GM21423 (cell line): Measurements from ENCODE around the gene CIB4.

Experiments
- ATAC-seq: cut with Tn5 transposase; IDR thresholded peaks from one replicate; pipeline ENCODE4 v1.9.1; 2021; ENCODE audit warnings: mild to moderate bottlenecking, moderate library complexity; ENCODE audit not compliant: unreplicated experiment

CIB4 gene

DNA sequence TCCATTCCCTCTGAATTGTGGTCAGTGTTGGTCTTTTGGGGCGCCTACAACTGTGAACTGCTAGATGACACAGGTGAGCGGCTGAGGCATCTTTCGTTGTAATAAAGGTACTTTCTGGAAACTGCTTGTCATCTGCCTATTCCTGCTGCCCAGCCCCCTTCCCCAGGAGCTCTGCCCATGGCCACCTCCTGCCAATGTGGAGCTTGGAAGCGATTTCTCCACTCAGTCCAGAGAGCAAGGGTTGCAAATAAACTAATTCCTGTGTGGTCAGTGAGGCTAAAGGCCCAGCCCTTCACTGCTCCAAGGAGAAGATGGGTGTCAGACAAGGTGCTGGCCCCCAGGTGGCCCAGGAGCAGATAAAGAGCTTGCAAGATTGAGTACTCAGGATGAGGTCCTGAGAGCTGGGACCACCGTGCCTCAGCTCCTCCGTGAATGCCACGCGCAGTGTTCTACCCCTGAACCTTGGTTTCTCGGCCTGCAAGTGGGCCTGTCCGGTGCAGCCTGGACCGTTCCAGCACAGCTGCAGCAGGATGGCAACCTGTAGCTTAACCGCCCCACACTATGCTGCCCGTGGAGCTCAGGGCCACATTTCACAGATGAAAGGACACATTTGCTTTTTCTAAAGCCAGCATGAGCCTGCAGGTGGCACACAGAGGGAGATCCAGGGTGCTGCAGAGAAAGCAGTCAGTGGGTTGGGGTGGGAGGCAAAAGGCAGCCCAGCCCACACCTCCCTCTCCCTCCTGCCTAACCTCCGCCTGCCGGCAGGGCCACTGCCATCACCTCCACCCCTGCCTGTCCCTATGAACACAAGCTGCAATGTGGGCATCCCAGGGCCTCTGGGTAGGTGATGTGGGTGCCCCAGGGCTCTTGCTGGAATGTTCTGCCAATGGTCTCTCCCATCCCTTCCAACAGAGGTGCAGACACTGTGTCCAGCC is 84.6 kb downstream of the CIB4 start:
- ATAC-seq = no peak

DNA sequence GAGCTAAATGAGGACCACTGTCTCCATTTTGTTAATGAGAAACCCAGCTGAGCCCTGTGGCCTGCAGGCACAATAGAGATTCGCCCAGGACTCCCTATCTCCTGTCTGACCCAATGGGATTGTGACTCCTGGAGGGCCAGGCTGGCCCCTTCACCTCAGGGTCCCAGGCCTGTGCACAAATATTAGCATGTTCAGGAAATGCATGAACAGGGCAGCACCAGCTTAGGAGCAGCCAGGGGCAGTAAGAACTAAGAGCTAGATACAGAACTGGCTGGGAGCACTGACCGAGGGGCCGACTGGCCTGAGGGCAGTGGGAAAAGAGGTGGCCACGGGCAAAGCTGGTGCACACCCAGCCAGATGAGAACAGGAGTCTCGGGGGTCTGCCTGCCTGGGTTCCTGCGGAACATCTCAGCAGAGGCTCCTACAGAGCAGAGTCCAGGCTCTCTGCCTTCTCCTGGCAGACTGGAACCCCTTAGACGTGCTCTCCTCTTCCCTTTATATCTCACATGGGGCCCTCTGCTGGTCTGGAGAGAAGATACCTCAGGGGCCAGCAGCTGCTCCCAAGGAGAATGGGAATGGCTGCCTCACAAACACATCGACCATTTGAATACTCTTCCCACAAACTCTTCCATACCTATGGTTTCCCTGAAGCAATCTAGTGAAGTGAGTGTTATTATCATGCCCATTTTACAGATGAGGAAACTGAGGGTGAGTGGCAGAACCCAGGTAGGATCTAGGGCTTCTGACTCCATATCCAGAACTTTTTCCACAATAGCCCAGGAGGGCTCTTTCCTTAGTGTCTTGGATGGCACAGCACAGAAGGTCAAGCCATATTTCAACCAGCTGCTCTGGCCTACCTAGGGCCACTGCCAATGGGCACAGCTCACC is 85.7 kb downstream of the CIB4 start:
- ATAC-seq = no peak

GRCh38 chr2:26552641-26553374 is 88.4 kb downstream of the CIB4 start:
- ATAC-seq = no peak

- ATAC-seq = no peak
These were observed 90.7 kb downstream of the CIB4 start for GRCh38 chr2:26550276-26551015.

GRCh38 chr2:26542676-26543505 is 98.3 kb downstream of the CIB4 start:
- ATAC-seq = no peak

DNA sequence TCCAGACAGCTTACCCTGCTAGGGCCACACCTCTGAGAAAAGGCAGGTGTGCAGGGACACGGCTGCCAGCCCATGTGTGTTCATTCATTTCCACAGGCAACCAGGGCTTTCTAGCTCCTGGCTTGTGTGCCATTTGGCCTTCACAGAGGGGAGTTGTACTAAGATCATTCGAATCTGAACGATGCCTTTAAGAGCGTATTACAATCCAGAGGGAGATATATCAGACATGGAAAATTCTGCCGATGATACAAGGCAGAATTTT is 99.0 kb downstream of the CIB4 start:
- no peak for ATAC-seq

DNA sequence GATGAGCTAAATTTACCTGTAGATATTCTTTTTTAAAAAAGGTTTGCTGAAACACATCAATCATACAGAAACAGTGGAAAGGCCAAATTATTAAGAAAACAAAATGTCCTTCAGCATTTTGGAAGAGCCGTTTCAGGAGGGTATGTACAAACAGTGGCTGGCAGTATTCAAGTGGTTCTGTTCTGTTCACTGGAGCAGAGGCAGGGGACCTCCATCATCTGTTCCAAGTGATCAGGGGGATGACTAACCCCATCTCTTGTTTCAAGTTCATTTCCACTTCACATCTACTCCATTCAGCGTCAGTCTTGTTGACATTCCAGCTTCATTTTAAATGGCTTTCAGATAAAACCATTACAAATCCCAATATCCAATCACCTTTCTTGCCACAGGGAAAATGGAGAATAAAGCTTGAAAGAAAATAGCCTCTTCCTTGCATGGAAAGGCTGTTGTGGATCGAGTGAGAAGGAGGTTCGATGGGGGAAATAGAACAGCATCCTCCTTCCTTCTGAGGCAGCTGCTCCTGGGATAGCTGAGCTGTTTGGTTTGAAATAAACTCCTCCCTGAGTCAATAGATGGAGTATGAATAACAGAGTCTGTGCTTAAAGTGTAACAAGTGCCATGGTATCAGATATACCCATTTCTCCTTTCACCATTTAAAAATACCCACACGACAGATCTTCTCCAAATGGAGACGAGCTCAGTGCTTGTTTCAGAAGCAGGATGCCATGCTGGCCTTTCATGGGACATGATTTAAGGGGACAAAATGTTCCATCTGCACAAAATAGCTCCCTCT is 99.6 kb downstream of the CIB4 start:
- no peak for ATAC-seq

GRCh38 chr2:26540961-26541360 is 100.2 kb downstream of the CIB4 start:
- no peak for ATAC-seq

DNA sequence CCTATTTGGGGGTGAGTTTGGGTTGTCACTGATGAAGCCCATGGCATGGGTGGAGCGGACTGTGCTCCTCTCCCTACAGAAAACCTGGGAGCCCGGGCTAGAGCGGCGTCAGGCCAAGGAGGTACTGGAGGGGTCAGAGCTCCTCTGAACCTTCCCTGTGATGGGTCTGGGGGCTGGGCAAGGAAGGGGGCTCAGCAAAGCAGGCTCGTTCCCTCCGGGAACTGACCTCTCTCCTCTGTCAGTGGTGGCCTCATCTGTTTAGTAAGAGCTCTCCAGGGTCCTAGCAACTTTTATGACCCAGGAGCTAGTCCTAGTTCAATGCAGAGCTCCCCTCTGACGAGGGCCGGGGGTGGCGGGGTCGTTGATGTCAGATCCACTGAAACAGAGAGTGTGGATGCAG is 100.9 kb downstream of the CIB4 start:
- no peak for ATAC-seq

DNA sequence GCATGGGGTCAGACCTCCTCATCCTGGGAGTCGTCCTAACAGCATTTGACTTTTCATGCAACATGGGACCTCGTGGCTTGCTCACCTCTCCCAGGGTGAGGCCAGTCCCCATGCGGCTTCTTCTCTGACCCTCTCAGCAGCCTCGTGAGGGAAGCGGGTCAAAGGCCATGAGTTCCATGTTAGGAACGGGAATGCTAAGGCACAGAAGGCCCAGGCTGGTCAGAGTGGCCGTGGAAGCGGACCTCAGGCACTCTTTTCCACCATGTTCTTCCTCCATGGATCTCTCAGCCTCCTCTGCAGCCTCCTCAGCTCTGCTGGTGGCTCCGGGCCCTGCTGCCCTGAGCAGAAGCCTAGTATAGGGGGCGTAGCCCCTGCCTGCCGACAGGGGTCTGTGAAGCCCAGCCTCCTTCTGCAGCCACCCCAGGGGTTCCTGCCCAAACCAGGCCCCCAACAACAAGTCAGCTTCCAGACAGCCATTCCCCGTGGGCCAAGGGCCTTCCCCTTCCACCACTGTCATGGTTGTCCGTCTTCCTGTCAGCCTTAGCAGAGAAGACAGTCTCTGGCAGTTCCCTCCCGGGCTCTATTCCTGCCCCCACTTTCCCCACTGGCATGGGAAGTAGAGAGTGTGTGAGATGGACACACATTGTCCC is 103.2 kb downstream of the CIB4 start:
- ATAC-seq = no peak

DNA sequence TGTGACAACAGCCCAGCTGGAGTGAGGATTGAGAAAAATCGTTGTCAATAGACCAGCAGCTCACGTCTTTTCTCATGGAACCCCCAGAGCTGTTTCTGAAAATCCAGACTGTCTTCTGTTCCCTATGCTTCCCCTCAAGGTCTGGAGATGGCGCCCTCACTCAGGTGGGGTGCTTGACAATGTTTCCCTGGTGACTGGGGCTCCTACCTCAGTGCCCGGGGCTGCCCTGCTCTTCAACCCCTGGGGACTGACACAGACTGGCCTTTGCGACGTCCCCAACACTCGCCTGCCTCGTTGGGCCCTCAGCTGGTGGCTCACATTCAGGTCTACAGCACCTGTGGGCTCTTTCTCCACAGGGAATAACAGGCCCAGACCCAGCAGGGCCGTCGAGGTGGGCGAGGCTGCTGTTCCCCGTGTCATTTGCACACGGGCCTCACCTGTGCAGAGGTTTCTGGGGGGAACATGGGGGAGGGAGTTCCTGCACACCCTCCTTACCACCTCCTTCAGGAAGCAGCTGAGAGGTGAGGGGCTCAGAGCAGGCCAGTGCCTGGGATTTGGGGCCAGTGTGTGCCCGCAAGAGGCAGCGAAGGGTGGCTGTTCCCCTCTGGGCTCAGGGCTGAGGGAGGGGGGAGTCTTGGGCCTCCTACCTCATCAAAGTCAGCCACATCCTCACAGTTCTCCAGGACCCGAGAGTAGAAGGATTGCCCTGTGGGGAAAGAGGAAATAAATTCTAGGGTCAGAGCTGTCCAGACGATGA is 103.9 kb downstream of the CIB4 start:
- no peak for ATAC-seq

DNA sequence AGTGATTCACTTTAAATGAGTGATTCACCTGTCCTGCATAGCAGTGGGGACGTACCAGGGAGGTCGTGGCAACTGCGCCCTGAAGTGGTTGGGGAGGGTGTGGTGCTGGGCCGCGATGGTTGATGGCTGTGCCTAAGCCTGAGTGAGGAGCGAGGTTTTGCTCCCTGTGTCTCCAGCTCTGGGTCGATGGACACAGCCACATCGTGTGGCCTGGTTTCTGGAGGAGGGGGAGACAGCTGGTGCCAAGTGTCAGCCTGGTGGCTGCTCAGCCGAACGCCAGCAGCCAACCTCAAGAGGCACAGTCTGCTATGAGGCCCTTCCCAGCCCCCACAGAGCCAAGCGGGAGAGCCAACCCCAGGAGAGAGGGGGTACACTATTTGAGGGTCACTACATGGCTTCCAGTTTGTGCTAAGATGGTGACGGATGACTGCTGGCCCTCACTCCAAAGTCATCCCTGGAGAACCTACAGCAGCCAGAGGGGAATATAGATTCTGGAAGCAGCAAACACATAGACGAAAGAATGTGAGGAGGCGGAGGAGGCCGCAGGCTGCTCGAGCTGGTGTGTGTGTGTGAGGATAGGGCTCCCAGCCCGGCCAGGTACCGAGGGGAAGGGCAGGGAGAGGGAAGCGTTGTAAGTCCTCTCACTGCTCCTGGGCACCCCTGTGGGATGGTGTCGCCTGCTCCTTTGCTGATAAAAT is 104.6 kb downstream of the CIB4 start:
- no peak for ATAC-seq

DNA sequence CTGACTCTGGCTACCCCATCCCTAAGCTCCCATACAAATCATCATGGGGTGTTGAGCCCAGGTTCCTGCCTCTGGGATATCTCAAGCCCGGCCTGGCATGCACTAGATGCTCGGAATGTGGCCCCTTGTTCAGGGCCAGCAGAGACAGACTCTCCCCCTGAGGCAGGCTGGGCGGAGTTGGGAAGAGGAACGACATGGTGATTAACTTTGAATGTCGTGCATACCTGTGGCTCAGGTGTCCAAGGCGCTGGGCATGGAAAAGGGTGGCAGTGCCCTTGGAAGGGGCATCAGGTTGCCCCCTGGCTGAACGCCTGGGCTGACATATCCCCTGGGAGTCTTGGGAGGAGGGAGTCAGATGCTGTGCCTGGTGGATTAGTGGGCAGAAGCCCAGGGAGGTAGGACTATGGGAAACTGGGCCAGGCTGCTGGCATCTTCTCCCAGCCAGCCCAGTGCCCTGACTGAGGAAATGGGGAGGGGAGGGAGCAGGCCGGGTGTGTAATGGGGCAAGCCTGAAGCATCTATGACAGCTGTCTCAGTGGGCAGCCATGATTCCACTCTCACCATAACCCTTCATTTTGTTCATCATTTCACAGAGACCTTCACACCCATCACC is 105.4 kb downstream of the CIB4 start:
- ATAC-seq = no peak

DNA sequence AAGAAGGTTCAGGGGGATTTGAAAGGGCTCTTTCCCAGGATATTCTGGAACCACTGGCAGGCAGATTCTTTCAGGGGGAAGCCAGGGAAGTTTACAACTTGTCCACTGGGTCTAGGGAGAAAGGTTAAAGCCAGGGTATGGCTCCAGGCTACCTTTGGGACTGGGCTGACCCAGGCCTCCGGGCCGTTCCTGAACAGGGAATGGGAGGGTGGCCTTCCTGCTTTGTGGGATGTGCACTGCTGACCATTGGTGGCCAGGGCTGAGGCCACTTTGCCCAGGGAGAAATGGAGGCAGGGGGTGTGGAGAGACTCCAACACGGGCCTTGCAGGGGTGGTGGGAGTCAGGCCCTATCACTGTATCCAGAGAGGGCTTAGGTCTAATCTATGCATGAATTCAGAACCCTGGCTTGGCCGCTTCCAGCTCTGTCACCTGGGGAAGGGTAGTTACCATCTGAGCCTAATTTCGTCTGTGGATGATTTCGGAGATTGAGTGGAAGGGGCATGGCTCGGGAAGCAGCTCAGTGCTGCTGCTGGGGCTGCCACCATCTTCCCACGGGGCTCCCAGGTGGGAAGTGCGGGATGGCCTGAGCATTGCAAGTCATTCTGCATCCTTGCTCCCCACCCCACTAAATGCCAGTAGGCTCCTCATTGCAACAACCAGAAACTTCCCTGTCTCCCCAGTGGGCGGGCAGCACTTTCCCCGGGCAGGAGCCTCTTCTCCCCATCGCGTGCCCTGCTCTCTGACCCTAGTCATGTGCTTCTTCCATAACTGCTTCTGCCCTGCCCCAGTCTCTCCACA is 106.1 kb downstream of the CIB4 start:
- ATAC-seq = no peak

DNA sequence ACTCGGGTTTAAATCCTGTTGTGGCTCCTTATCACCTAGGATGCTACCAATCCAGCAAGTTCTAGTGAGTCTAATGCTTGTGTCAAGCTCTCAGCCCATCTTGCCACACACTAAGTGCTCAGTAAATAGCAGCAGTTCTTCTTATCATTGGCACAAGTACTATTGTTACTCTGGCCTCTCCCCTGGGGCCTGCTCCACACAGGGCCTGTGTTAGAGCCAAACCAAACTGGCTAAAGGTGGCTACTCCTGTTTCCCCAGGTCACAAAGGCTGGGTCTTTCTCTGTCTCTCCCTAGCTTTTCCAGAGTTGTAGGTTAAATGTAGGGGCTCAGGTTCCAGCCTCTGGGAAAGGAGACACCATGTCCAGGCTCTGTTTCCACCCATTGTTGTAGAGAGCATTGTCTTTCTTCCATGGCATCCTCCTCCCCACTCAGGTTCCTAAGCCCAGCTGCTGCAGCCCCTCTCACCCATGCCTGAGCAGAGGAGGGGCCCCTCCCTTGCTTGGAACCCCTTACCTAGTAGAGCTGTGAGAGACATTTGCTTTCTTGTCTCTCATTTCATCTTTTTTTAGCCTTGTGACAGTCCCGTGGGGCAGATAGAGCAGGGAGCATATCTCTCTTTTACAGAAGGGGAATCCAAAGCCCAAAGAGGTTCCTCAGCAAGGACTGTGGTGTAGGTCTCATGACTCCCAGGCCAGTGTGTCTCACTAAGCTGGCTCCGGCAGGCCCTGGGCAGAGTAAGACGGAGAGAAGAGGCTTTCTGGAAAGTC is 106.9 kb downstream of the CIB4 start:
- ATAC-seq = no peak
